GM19395 (cell line): Measurements from ENCODE around the gene ARFGAP3.
"Not testable (repeated sequence)": the region's sequence is repeated elsewhere in the genome, so short reads cannot be mapped to it uniquely, and the experiment has no call there.

Experiments
- ATAC-seq: cut with Tn5 transposase; IDR thresholded peaks from one replicate; pipeline ENCODE4 v1.9.1; 2021; ENCODE audit warnings: mild to moderate bottlenecking, moderate library complexity; ENCODE audit not compliant: unreplicated experiment

Gene ARFGAP3

GRCh38 chr22:42799061-42799460, 58.0 kb downstream of the ARFGAP3 start:
- no peak for ATAC-seq

GRCh38 chr22:42797011-42797410, 60.1 kb downstream of the ARFGAP3 start:
- ATAC-seq: no peak

- ATAC-seq: no peak
Observed at GRCh38 chr22:42796081-42796480, 61.0 kb downstream of the ARFGAP3 start.

- no peak for ATAC-seq
Observed at GRCh38 chr22:42794551-42795510, 62.2 kb downstream of the ARFGAP3 start.

- ATAC-seq: no peak
Observed at GRCh38 chr22:42793848-42794405, 63.1 kb downstream of the ARFGAP3 start.

- no peak for ATAC-seq
Observed at GRCh38 chr22:42792909-42793847, 63.9 kb downstream of the ARFGAP3 start.

GRCh38 chr22:42792453-42792908, 64.6 kb downstream of the ARFGAP3 start:
- ATAC-seq: no peak

GRCh38 chr22:42791721-42792452, 65.2 kb downstream of the ARFGAP3 start:
- no peak for ATAC-seq

- ATAC-seq: no peak
Observed at GRCh38 chr22:42788466-42788865, 68.6 kb downstream of the ARFGAP3 start.

GRCh38 chr22:42788021-42788420, 69.1 kb downstream of the ARFGAP3 start:
- no peak for ATAC-seq

GRCh38 chr22:42787357-42787736, 69.7 kb downstream of the ARFGAP3 start:
- ATAC-seq: no peak

GRCh38 chr22:42786606-42787356, 70.3 kb downstream of the ARFGAP3 start:
- no peak for ATAC-seq

- ATAC-seq: no peak
Observed at GRCh38 chr22:42785706-42786499, 71.2 kb downstream of the ARFGAP3 start.

GRCh38 chr22:42782306-42782705, 74.8 kb downstream of the ARFGAP3 start:
- not testable (repeated sequence) for ATAC-seq

- no peak for ATAC-seq
Observed at GRCh38 chr22:42780070-42780540, 77.0 kb downstream of the ARFGAP3 start.

- no peak for ATAC-seq
Observed at GRCh38 chr22:42777126-42777525, 79.9 kb downstream of the ARFGAP3 start.

- ATAC-seq: no peak
Observed at GRCh38 chr22:42773167-42773566, 83.9 kb downstream of the ARFGAP3 start.

- ATAC-seq: no peak
Observed at GRCh38 chr22:42772647-42773046, 84.4 kb downstream of the ARFGAP3 start.
